Keratinocyte (primary cell): ENCODE results near the gene CDC34.

Experiments used
- CTCF ChIP-seq, 3 experiments: IDR thresholded peaks in 1 of 3; conservative IDR thresholded peaks in 1 of 3; optimal IDR thresholded peaks in 1 of 3; 2 replicates in 2 of 3; 3 replicates in 1 of 3; pipeline versions ENCODE3 to v1.5.1; 2011; ENCODE audit warnings: low read length in 3 of 3, mild to moderate bottlenecking in 3 of 3, moderate library complexity in 2 of 3, control low read depth in 1 of 3, inconsistent platforms in 1 of 3; ENCODE audit not compliant: insufficient read depth in 2 of 3; ENCODE audit errors: extremely low read depth in 1 of 3
- EZH2 ChIP-seq: IDR thresholded peaks from one replicate; pipeline ENCODE4 v1.6.1; 2012; ENCODE audit warnings: inconsistent platforms, mild to moderate bottlenecking, low read length, moderate library complexity

- TF ChIP-seq EZH2 = no peak
- TF ChIP-seq CTCF (optimal IDR thresholded peaks at IDR 0.05 in 1 of 3, IDR thresholded peaks at IDR 0.05 in 1 of 3, conservative IDR thresholded peaks at IDR 0.05 in 1 of 3; ENCODE audit: extremely low read depth in 1 of 3, insufficient read depth in 2 of 3, low read length in 3 of 3) = no peak
Observed at GRCh38 chr19:556611-557382, 25.2 kb downstream of the CDC34 start.
